OCI-LY7 (cell line): ENCODE measurements around the gene KRT33A. TPM values are rescaled to one million over a fixed set of nuclear protein-coding genes. Genes with fewer than 3 reads are reported as not detected.
"Not testable (repeated sequence)": the region's sequence is repeated elsewhere in the genome, so short reads cannot be mapped to it uniquely, and the experiment has no call there.

Experiments used
- BruUV-seq: library from RNA; stranded (reverse); fragments of 400-500 nt; replicated peaks from 2 replicates; lab custom pipeline; 2021; lab: Mats Ljungman, UMichigan
- CTCF ChIA-PET: fragments of 300-600 bp; sonication (Branson Sonifier 250); formaldehyde crosslinking; loops from one replicate; lab custom pipeline; 2022; ENCODE audit warnings: antibody characterized with exemption; ENCODE audit not compliant: unreplicated experiment; lab: Charles Lee
- POLR2A ChIA-PET: fragments of 300-600 bp; sonication (Branson Sonifier 250); formaldehyde crosslinking; loops from one replicate; lab custom pipeline; 2022; ENCODE audit warnings: antibody characterized with exemption; lab: Charles Lee
- DNase-seq: peaks from one replicate; pipeline ENCODE4 v3.0.0-alpha.2; 2015; ENCODE audit warnings: low spot score
- H2AFZ ChIP-seq: fragments of 200-600 bp; sonication (generic), shearing (Covaris generic); 2 replicates; pipeline ENCODE4 v1.6.1; 2014; ENCODE audit warnings: mild to moderate bottlenecking, antibody characterized with exemption, low read length, moderate library complexity
- H3K27ac ChIP-seq: fragments of 200-600 bp; sonication (generic); 2 replicates; pipeline ENCODE4 v1.5.1; 2014; ENCODE audit warnings: mixed run types, low read depth, mild to moderate bottlenecking, moderate library complexity, low read length, inconsistent platforms; ENCODE audit not compliant: poor library complexity, severe bottlenecking
- H3K36me3 ChIP-seq: fragments of 200-600 bp; sonication (generic); 2 replicates; pipeline ENCODE4 v1.6.1; 2014; ENCODE audit warnings: mild to moderate bottlenecking, antibody characterized with exemption, low read length, moderate library complexity, mixed read lengths; ENCODE audit not compliant: insufficient read depth
- H3K4me1 ChIP-seq: fragments of 200-600 bp; sonication (generic); 2 replicates; pipeline ENCODE4 v1.5.1; 2014; ENCODE audit warnings: mild to moderate bottlenecking, low read length; ENCODE audit not compliant: insufficient read depth, poor library complexity, severe bottlenecking
- H3K4me2 ChIP-seq: fragments of 200-600 bp; sonication (generic); 2 replicates; pipeline ENCODE4 v1.6.1; 2014; ENCODE audit warnings: mild to moderate bottlenecking, low read length
- H3K4me3 ChIP-seq: fragments of 200-600 bp; sonication (generic); 2 replicates; pipeline ENCODE4 v1.5.1; 2014; ENCODE audit warnings: mild to moderate bottlenecking, low read depth, low read length; ENCODE audit not compliant: poor library complexity, severe bottlenecking
- H3K79me2 ChIP-seq: fragments of 200-600 bp; sonication (generic); 2 replicates; pipeline ENCODE4 v1.6.1; 2016; ENCODE audit warnings: low read depth, mild to moderate bottlenecking, low read length, moderate library complexity, mixed read lengths; ENCODE audit not compliant: insufficient read depth
- H3K9me2 ChIP-seq: fragments of 200-600 bp; sonication (generic); 2 replicates; pipeline ENCODE4 v1.6.1; 2016; ENCODE audit warnings: mild to moderate bottlenecking, low read length, mixed read lengths; ENCODE audit not compliant: insufficient read depth
- H3K9me3 ChIP-seq: fragments of 200-600 bp; sonication (generic); 2 replicates; pipeline ENCODE4 v1.6.1; 2014; ENCODE audit warnings: mild to moderate bottlenecking, mixed run types, low read length, mixed read lengths
- H4K20me1 ChIP-seq: fragments of 200-600 bp; sonication (generic); 2 replicates; pipeline ENCODE4 v1.6.1; 2014; ENCODE audit warnings: mild to moderate bottlenecking, antibody characterized with exemption, low read length, moderate library complexity, mixed read lengths; ENCODE audit not compliant: insufficient read depth
- CTCF ChIP-seq: fragments of 200-600 bp; sonication (generic); conservative IDR thresholded peaks from 2 replicates; pipeline ENCODE4 v1.5.1; 2014; ENCODE audit warnings: mild to moderate bottlenecking, antibody characterized with exemption, low read length, moderate library complexity, mixed read lengths
- EZH2phosphoT487 ChIP-seq: fragments of 200-600 bp; sonication (generic); IDR thresholded peaks from 2 replicates; pipeline ENCODE4 v1.6.1; 2018; ENCODE audit warnings: low read depth, borderline replicate concordance, mild to moderate bottlenecking, mixed run types, antibody characterized with exemption, low read length, moderate library complexity, mixed read lengths
- intact Hi-C: fragments of 100-400 bp; cut with micrococcal nuclease; formaldehyde crosslinking; loops from one replicate; pipeline ENCODE4 v1.10.0; 2022; ENCODE audit not compliant: unreplicated experiment
- total RNA-seq, 2 experiments: library from RNA; depleted of rRNA in 1 of 2; stranded (reverse); fragments of >200 nt in 1 of 2; shearing (Covaris generic) in 1 of 2; gene quantifications; 2 replicates each; pipeline ENCODE4 v1.2.3, GENCODE V29; 2014 to 2022

KRT33A gene
- total RNA-seq, 2 experiments from 2014 or later = not detected

- peaks cover 9% of the 10 kb centered on the region; the same call in 1 of the 2 replicates for H3K9me3 ChIP-seq
- ChIA-PET CTCF (no interaction called here), POLR2A (no interaction called here)
- no peak for TF ChIP-seq CTCF
- no TSS peak for BruUV-seq
- no peaks in the 10 kb centered on the region for H3K79me2 ChIP-seq
- H3K4me3 ChIP-seq = no peak overlapping the region
- no peak overlapping the region for H2AFZ ChIP-seq
- H3K4me2 ChIP-seq = no peak overlapping the region
- H3K9me2 ChIP-seq = no peaks in the 10 kb centered on the region
- no peaks in the 10 kb centered on the region for H4K20me1 ChIP-seq
- H3K4me1 ChIP-seq = no peaks in the 10 kb centered on the region
- no peaks in the 10 kb centered on the region for H3K36me3 ChIP-seq
- no peak for DNase-seq
- intact Hi-C loops = no loop called here
- H3K27ac ChIP-seq = no peak overlapping the region
These were observed 35.6 kb upstream of the KRT33A start for GRCh38 chr17:41386227-41386626.

- no peaks in the 10 kb centered on the region for H3K9me2 ChIP-seq
- H3K9me3 ChIP-seq = peaks cover 9% of the 10 kb centered on the region; the same call in 1 of the 2 replicates
- H2AFZ ChIP-seq = no peak overlapping the region
- no peak for DNase-seq
- no peaks in the 10 kb centered on the region for H3K4me1 ChIP-seq
- no peak overlapping the region for H3K4me3 ChIP-seq
- no peaks in the 10 kb centered on the region for H3K79me2 ChIP-seq
- intact Hi-C loops = no loop called here
- H3K4me2 ChIP-seq = no peak overlapping the region
- no peaks in the 10 kb centered on the region for H3K36me3 ChIP-seq
- no peak for TF ChIP-seq EZH2phosphoT487
- no peak for TF ChIP-seq CTCF
- ChIA-PET POLR2A (no interaction called here), CTCF (no interaction called here)
- no peaks in the 10 kb centered on the region for H4K20me1 ChIP-seq
- H3K27ac ChIP-seq = no peak overlapping the region
- no TSS peak for BruUV-seq
These were observed 33.1 kb upstream of the KRT33A start for GRCh38 chr17:41383690-41384089.

GRCh38 chr17:41382394-41382793 is 31.8 kb upstream of the KRT33A start:
- Histone ChIP-seq H2AFZ (no peak overlapping the region), H4K20me1 (no peaks in the 10 kb centered on the region), H3K4me3 (no peak overlapping the region), H3K9me2 (no peaks in the 10 kb centered on the region), H3K9me3 (peaks cover 9% of the 10 kb centered on the region; the same call in 1 of the 2 replicates), H3K4me1 (no peaks in the 10 kb centered on the region), H3K4me2 (no peak overlapping the region), H3K27ac (no peak overlapping the region), H3K79me2 (no peaks in the 10 kb centered on the region), H3K36me3 (no peaks in the 10 kb centered on the region)
- intact Hi-C loops = no loop called here
- CTCF ChIA-PET = no interaction called here
- POLR2A ChIA-PET = no interaction called here
- TF ChIP-seq CTCF (no peak), EZH2phosphoT487 (no peak)
- BruUV-seq = no TSS peak
- DNase-seq = no peak

GRCh38 chr17:41381943-41382342 is 31.3 kb upstream of the KRT33A start, which contains the start of gene KRT34:
Gene KRT34 (minus strand): TSS chr17:41382306. CDS start chr17:41382246, 60 bp downstream.
- H3K9me2 ChIP-seq, CTCF ChIA-PET, H3K4me3 ChIP-seq, H3K4me2 ChIP-seq, H2AFZ ChIP-seq, BruUV-seq, H3K79me2 ChIP-seq, DNase-seq, POLR2A ChIA-PET, H3K9me3 ChIP-seq, H3K27ac ChIP-seq, intact Hi-C loops, H3K36me3 ChIP-seq, H3K4me1 ChIP-seq, H4K20me1 ChIP-seq: not testable (repeated sequence)
